MCF 10A (cell line): Measurements from ENCODE around the gene SH3PXD2B. TPM values are rescaled to one million over a fixed set of nuclear protein-coding genes. Genes with fewer than 3 reads are reported as not detected.

Source experiments
- BruUV-seq: library from RNA; stranded (reverse); fragments of 400-500 nt; replicated peaks from 2 replicates; lab custom pipeline; 2021; lab: Mats Ljungman, UMichigan
- CTCF ChIA-PET: fragments of 300-600 bp; sonication (Branson Sonifier 250); formaldehyde crosslinking; extraction: SDS; loops from one replicate; lab custom pipeline; 2021; ENCODE audit warnings: antibody characterized with exemption, inconsistent platforms; lab: Yijun Ruan, JAX
- POLR2A ChIA-PET: fragments of 300-600, 350-650 bp; sonication (Branson Sonifier 250); formaldehyde crosslinking; extraction: SDS; loops from one replicate; lab custom pipeline; 2020; ENCODE audit warnings: antibody characterized with exemption, inconsistent platforms; lab: Yijun Ruan, JAX
- DNase-seq: peaks from one replicate; pipeline ENCODE4 v3.0.0-alpha.2; 2018; ENCODE audit not compliant: unreplicated experiment
- H3K27ac Mint-ChIP-seq: one replicate; pipeline ENCODE4 v1.8.0; 2022; ENCODE audit warnings: mild to moderate bottlenecking, low read depth, mixed read lengths; ENCODE audit not compliant: unreplicated experiment
- H3K27me3 Mint-ChIP-seq: one replicate; pipeline ENCODE4 v1.8.0; 2022; ENCODE audit warnings: mixed read lengths; ENCODE audit not compliant: insufficient read depth, unreplicated experiment
- H3K36me3 Mint-ChIP-seq: one replicate; pipeline ENCODE4 v1.8.0; 2022; ENCODE audit warnings: mild to moderate bottlenecking, moderate library complexity, mixed read lengths; ENCODE audit not compliant: insufficient read depth, unreplicated experiment
- H3K4me1 Mint-ChIP-seq: one replicate; pipeline ENCODE4 v1.8.0; 2022; ENCODE audit warnings: mixed read lengths; ENCODE audit not compliant: insufficient read depth, unreplicated experiment
- H3K4me3 Mint-ChIP-seq: one replicate; pipeline ENCODE4 v1.8.0; 2022; ENCODE audit warnings: mild to moderate bottlenecking, moderate library complexity, mixed read lengths; ENCODE audit not compliant: unreplicated experiment
- H3K9me3 Mint-ChIP-seq: one replicate; pipeline ENCODE4 v1.8.0; 2022; ENCODE audit warnings: mixed read lengths; ENCODE audit not compliant: unreplicated experiment
- intact Hi-C: fragments of 100-400 bp; cut with micrococcal nuclease; formaldehyde crosslinking; loops from 2 replicates; pipeline ENCODE4 v1.14.1; 2022
- total RNA-seq: library from RNA; stranded (reverse); gene quantifications from 2 replicates; pipeline ENCODE4 v1.2.3, GENCODE V29; 2022
- TF ChIP-seq, protein P1 (sequence below): fragments of 200-600 bp; IDR thresholded peaks from one replicate; pipeline ENCODE4 v1.8.0; 2022; ENCODE audit warnings: antibody characterized with exemption, mild to moderate bottlenecking; ENCODE audit not compliant: unreplicated experiment

SH3PXD2B gene
- total RNA-seq, 1 experiment from 2014 or later = 34.1 TPM

GRCh38 chr5:172497591-172498255 lies 43.4 kb upstream of the SH3PXD2B start:
- no TSS peak for BruUV-seq
- no peak overlapping the region for H3K27ac Mint-ChIP-seq
- no peaks in the 10 kb centered on the region for H3K9me3 Mint-ChIP-seq
- H3K36me3 Mint-ChIP-seq = no peaks in the 10 kb centered on the region
- ChIA-PET POLR2A (no interaction called here), CTCF (no interaction called here)
- H3K4me1 Mint-ChIP-seq = peaks cover 2% of the 10 kb centered on the region
- DNase-seq = no peak
- no peak overlapping the region for H3K4me3 Mint-ChIP-seq
- TF ChIP-seq, protein P1, sequence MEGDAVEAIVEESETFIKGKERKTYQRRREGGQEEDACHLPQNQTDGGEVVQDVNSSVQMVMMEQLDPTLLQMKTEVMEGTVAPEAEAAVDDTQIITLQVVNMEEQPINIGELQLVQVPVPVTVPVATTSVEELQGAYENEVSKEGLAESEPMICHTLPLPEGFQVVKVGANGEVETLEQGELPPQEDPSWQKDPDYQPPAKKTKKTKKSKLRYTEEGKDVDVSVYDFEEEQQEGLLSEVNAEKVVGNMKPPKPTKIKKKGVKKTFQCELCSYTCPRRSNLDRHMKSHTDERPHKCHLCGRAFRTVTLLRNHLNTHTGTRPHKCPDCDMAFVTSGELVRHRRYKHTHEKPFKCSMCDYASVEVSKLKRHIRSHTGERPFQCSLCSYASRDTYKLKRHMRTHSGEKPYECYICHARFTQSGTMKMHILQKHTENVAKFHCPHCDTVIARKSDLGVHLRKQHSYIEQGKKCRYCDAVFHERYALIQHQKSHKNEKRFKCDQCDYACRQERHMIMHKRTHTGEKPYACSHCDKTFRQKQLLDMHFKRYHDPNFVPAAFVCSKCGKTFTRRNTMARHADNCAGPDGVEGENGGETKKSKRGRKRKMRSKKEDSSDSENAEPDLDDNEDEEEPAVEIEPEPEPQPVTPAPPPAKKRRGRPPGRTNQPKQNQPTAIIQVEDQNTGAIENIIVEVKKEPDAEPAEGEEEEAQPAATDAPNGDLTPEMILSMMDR = no peak
- H3K27me3 Mint-ChIP-seq = peaks cover 19% of the 10 kb centered on the region
- intact Hi-C loops = no loop called here

DNA sequence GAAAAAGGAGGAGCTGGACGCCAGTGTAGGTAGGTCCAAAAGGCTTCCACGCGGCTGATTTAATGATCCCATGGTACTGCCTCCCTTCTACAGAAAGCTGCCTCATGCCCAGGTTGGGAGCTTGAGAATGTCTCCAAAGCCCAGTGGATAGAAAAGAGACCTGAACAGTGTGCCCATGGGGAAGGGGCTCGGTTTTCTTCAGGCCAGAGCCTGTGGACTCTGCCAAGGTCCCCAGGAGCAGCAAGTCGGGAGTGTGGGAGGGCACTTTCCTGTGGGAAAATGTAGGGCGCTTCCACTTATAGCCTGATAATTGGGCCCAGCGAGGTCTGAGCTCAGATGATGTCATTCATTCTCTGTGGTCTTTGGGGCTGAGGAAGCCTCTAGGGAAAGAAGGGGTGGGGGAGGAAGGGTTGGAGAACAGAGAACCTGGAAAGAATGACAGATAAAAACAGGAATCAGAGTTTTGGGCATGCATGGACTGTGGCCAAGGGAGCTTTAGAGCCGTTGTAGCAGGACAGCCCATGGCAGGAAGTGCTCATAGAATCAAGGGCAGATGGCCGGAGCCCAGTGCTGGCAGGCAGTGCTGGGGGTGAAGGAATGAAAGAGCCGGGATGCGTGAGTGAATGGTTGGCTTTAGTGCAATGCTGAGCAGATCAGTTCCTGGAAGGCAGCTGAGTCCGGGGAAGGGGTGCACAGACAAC lies 42.5 kb upstream of the SH3PXD2B start:
- Mint-ChIP-seq H3K4me1 (no peaks in the 10 kb centered on the region), H3K4me3 (no peak overlapping the region), H3K9me3 (no peaks in the 10 kb centered on the region), H3K36me3 (no peaks in the 10 kb centered on the region), H3K27ac (no peak overlapping the region), H3K27me3 (peaks cover 19% of the 10 kb centered on the region)
- ChIA-PET CTCF (interaction anchor here (0.6 to 0.8 kb wide), 2 partner anchors 200 to 1085 kb away, joined by 3 to 5 read pairs; no protein-coding TSS in a partner anchor), POLR2A (interaction anchor here (0.6 to 1.8 kb wide), 5 partner anchors 14 to 200 kb away, joined by 3 to 7 read pairs (median 3); no protein-coding TSS in a partner anchor)
- no peak for DNase-seq
- no TSS peak for BruUV-seq
- TF ChIP-seq, protein P1 = no peak
- intact Hi-C loops = no loop called here

DNA sequence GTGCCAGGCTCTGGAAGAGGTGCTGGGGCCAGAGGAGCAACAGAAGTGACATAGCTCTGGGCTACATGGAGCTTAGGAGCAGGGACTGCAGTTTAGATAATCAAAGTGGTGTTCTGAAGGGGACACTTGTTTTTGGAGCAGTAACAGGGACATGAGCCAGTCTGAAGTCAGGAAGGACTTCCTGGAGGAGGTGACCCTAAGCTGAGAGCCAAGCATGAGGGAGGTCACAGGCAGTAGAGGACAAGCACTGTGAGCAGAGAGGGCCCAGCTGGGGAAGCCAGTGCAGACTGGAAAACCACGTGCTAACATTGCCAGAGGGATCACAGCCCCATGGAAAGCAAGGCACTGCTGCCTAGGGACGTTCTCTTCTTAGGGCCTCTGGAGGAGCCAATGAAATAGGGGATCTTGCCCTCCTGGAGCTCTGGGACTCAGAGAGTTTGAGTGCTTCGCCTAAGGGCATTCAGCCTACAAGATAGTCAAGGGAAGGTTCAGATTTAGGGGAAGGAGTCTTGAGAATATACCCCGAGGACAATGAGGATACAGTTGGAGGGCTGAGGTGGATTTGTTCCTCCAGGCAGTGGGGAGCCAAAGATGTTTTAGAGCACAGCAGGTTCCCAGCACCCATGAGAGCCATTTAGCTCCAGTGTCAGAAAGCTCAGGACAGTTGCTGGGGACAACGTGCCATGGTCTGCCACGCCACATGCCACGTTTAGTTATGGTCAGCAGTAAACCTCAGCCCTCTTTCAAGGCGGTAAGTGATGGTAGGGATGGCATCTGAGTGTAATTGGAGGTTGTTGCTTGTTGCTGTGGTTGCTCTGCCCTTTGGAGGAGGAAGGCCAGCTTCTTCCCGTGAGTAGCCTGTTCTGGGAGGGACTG lies 40.5 kb upstream of the SH3PXD2B start:
- H3K4me3 Mint-ChIP-seq = no peak overlapping the region
- intact Hi-C loops = no loop called here
- H3K4me1 Mint-ChIP-seq = no peaks in the 10 kb centered on the region
- TF ChIP-seq, protein P1 = no peak
- H3K9me3 Mint-ChIP-seq = no peaks in the 10 kb centered on the region
- no TSS peak for BruUV-seq
- DNase-seq = no peak
- CTCF ChIA-PET = interaction anchor here (0.5 to 4.2 kb wide), 5 partner anchors 15 to 438 kb away, joined by 3 to 24 read pairs (median 5); no protein-coding TSS in a partner anchor
- no peaks in the 10 kb centered on the region for H3K36me3 Mint-ChIP-seq
- H3K27ac Mint-ChIP-seq = no peak overlapping the region
- H3K27me3 Mint-ChIP-seq = peaks cover 19% of the 10 kb centered on the region
- POLR2A ChIA-PET = interaction anchor here (1.3 to 1.8 kb wide), 3 partner anchors 33 to 202 kb away, joined by 4 to 7 read pairs (median 6); no protein-coding TSS in a partner anchor
